ENCODE data around the gene SMCO2. TPM values are rescaled to one million over a fixed set of nuclear protein-coding genes. Genes with fewer than 3 reads are reported as not detected.

SMCO2 gene
- total and polyA plus RNA-seq, 2 of the 4 experiments (the other 2 are of a cell fraction) = 0.19 TPM; not detected in 1

- dilution Hi-C loops (cut with HindIII; ENCODE audit: low sequenced_read_pairs, unreplicated experiment) (no loop called here), in situ Hi-C loops (cut with MboI; ENCODE audit: low sequenced_read_pairs) (no loop called here), intact Hi-C loops (cut with micrococcal nuclease) (no loop called here)
- H3K4me3 ChIP-seq (ENCODE audit: insufficient read depth, low read depth, low read length) = no peak overlapping the region
- no peaks in the 10 kb centered on the region for H3K4me1 ChIP-seq (ENCODE audit: control insufficient read depth, insufficient read depth, low read length)
- no TSS peak for BruUV-seq (replicated peaks)
- no peak overlapping the region for H3K4ac ChIP-seq (ENCODE audit: low read depth, low read length)
- no peak overlapping the region for H3K23ac ChIP-seq (ENCODE audit: low read depth, low read length)
- ATAC-seq (ENCODE audit: low read depth) (no peak), DNase-seq (no peak)
- ChIA-PET POLR2A (ENCODE audit: unreplicated experiment) (no interaction called here), CTCF (no interaction called here)
- no peak overlapping the region for H3K18ac ChIP-seq (ENCODE audit: low read depth, low read length)
- no peak overlapping the region for H2BK20ac ChIP-seq (ENCODE audit: low read depth, low read length)
- no peaks in the 10 kb centered on the region for H3K9me3 ChIP-seq (ENCODE audit: control insufficient read depth, insufficient read depth, low read length)
- no peak overlapping the region for H3K4me2 ChIP-seq (ENCODE audit: low read depth, low read length)
- no peak overlapping the region for H2BK120ac ChIP-seq (ENCODE audit: low read depth, low read length)
- H3K14ac ChIP-seq (replicated peaks; ENCODE audit: low read depth, low read length) = no peak overlapping the region
- no peak overlapping the region for H2AK5ac ChIP-seq (ENCODE audit: low read depth, low read length)
- no peak overlapping the region for H2BK15ac ChIP-seq (ENCODE audit: low read depth, low read length)
- H3K27me3 ChIP-seq (ENCODE audit: control insufficient read depth, insufficient read depth, low read length) = no peaks in the 10 kb centered on the region; the same call in 1 of the 2 replicates
- 20% methylated on average over 1 of the region's 6 CpGs; no CpG with 5 or more reads in 1 of the 2 experiments for WGBS, 2 experiments (ENCODE audit: extremely low coverage in 2 of 2, insufficient read length in 1 of 2)
- TF ChIP-seq RAD21 (IDR thresholded peaks at IDR 0.05; ENCODE audit: low read length) = no peak
- TF ChIP-seq RCOR1 (IDR thresholded peaks at IDR 0.05; ENCODE audit: insufficient replicate concordance, low read length) = no peak
- TF ChIP-seq SMC3 (IDR thresholded peaks at IDR 0.05; ENCODE audit: low read depth, low read length) = no peak
- no peak for TF ChIP-seq CEBPB (IDR thresholded peaks at IDR 0.05; ENCODE audit: low read depth, low read length)
- TF ChIP-seq, protein P1, sequence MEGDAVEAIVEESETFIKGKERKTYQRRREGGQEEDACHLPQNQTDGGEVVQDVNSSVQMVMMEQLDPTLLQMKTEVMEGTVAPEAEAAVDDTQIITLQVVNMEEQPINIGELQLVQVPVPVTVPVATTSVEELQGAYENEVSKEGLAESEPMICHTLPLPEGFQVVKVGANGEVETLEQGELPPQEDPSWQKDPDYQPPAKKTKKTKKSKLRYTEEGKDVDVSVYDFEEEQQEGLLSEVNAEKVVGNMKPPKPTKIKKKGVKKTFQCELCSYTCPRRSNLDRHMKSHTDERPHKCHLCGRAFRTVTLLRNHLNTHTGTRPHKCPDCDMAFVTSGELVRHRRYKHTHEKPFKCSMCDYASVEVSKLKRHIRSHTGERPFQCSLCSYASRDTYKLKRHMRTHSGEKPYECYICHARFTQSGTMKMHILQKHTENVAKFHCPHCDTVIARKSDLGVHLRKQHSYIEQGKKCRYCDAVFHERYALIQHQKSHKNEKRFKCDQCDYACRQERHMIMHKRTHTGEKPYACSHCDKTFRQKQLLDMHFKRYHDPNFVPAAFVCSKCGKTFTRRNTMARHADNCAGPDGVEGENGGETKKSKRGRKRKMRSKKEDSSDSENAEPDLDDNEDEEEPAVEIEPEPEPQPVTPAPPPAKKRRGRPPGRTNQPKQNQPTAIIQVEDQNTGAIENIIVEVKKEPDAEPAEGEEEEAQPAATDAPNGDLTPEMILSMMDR (conservative IDR thresholded peaks at IDR 0.05; ENCODE audit: low read depth, low read length) = no peak
- no peak for TF ChIP-seq BHLHE40 (IDR thresholded peaks at IDR 0.05; ENCODE audit: low read depth, low read length)
- no peak for TF ChIP-seq MAZ (IDR thresholded peaks at IDR 0.05; ENCODE audit: borderline replicate concordance, low read depth, low read length)
- TF ChIP-seq MAFK (IDR thresholded peaks at IDR 0.05; ENCODE audit: low read depth, low read length) = no peak
- TF ChIP-seq, protein P2, sequence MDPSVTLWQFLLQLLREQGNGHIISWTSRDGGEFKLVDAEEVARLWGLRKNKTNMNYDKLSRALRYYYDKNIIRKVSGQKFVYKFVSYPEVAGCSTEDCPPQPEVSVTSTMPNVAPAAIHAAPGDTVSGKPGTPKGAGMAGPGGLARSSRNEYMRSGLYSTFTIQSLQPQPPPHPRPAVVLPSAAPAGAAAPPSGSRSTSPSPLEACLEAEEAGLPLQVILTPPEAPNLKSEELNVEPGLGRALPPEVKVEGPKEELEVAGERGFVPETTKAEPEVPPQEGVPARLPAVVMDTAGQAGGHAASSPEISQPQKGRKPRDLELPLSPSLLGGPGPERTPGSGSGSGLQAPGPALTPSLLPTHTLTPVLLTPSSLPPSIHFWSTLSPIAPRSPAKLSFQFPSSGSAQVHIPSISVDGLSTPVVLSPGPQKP (IDR thresholded peaks at IDR 0.05; ENCODE audit: borderline replicate concordance, low read depth, low read length) = no peak
- no peak for TF ChIP-seq RFX5 (IDR thresholded peaks at IDR 0.05; ENCODE audit: low read depth, low read length)
- TF ChIP-seq CHD1 (IDR thresholded peaks at IDR 0.05; ENCODE audit: low read depth, low read length) = no peak
- TF ChIP-seq USF2 (IDR thresholded peaks at IDR 0.05; ENCODE audit: low read depth, low read length) = no peak
- no peak for TF ChIP-seq MXI1 (IDR thresholded peaks at IDR 0.05; ENCODE audit: borderline replicate concordance, low read depth, low read length)
- TF ChIP-seq FOS (IDR thresholded peaks at IDR 0.05; ENCODE audit: low read depth, low read length) = no peak
- no peak for TF ChIP-seq POLR2A (IDR thresholded peaks at IDR 0.05; ENCODE audit: low read depth, low read length)
- TF ChIP-seq NFE2L2 (IDR thresholded peaks at IDR 0.05; ENCODE audit: low read depth, low read length) = no peak
- no peaks in the 10 kb centered on the region for H3K9me1 ChIP-seq (ENCODE audit: insufficient read depth, low read length)
- no peak overlapping the region for H2BK5ac ChIP-seq (ENCODE audit: low read depth, low read length, poor library complexity, severe bottlenecking)
- no peak overlapping the region for H3K27ac ChIP-seq (ENCODE audit: insufficient read depth, low read length)
- no peak overlapping the region for H4K5ac ChIP-seq (ENCODE audit: low read depth, low read length)
- H3K9ac ChIP-seq (ENCODE audit: low read depth, low read length) = no peak overlapping the region
- H3K36me3 ChIP-seq (ENCODE audit: control insufficient read depth, insufficient read depth, low read length) = no peaks in the 10 kb centered on the region
- no peak overlapping the region for H4K8ac ChIP-seq (ENCODE audit: low read depth in 2 of 2, low read length in 2 of 2)
- H3K79me1 ChIP-seq (ENCODE audit: low read depth in 1 of 2, low read length in 2 of 2) = no peaks in the 10 kb centered on the region
- H4K91ac ChIP-seq (ENCODE audit: insufficient read depth, low read depth, low read length) = no peak overlapping the region
- no peaks in the 10 kb centered on the region for H4K20me1 ChIP-seq (ENCODE audit: insufficient read depth, low read length)
- H2AFZ ChIP-seq (replicated peaks; ENCODE audit: low read length, poor library complexity) = no peak overlapping the region
- H2AK9ac ChIP-seq (replicated peaks; ENCODE audit: low read depth, low read length, poor library complexity) = no peak overlapping the region
- no peak overlapping the region for H3K56ac ChIP-seq (ENCODE audit: extremely low read depth, insufficient read depth, low read length)
These were observed 4.7 kb downstream of the SMCO2 start for GRCh38 chr12:27451036-27451825.
